Measurements from ENCODE around the gene PDLIM5. TPM values are rescaled to one million over a fixed set of nuclear protein-coding genes. Genes with fewer than 3 reads are reported as not detected.

Gene PDLIM5
- total RNA-seq, 4 donors from 2014 or later = 62.9 to 133 (median 110) TPM

- DNase-seq = no peak
- in situ Hi-C loops (cut with MboI; ENCODE audit: low pct_ligation_motif_present in 1 of 4, low pct_unique_long_range_greater_than_20kb in 1 of 4, low sequenced_read_pairs in 3 of 4) (no loop called here), intact Hi-C loops (cut with DNase I; ENCODE audit: low total_unique reads) (no loop called here)
- Histone ChIP-seq H3K27me3 (no peaks in the 10 kb centered on the region), H3K27ac (no peak overlapping the region), H3K36me3 (no peaks in the 10 kb centered on the region), H3K4me1 (no peaks in the 10 kb centered on the region), H3K9me3 (no peaks in the 10 kb centered on the region), H3K4me3 (no peak overlapping the region)
- TF ChIP-seq EP300 (IDR thresholded peaks at IDR 0.05; ENCODE audit: low read depth) (no peak), POLR2A (IDR thresholded peaks at IDR 0.05) (no peak), POLR2AphosphoS5 (IDR thresholded peaks at IDR 0.05) (no peak), CTCF (IDR thresholded peaks at IDR 0.05) (no peak)
These were observed 246.4 kb downstream of the PDLIM5 start for GRCh38 chr4:94698187-94698586.

- Histone ChIP-seq H3K4me3 (no peak overlapping the region), H3K36me3 (no peaks in the 10 kb centered on the region), H3K27ac (no peak overlapping the region), H3K4me1 (no peaks in the 10 kb centered on the region), H3K27me3 (no peaks in the 10 kb centered on the region), H3K9me3 (no peaks in the 10 kb centered on the region)
- TF ChIP-seq POLR2AphosphoS5 (IDR thresholded peaks at IDR 0.05) = no peak
- no peak for TF ChIP-seq POLR2A (IDR thresholded peaks at IDR 0.05)
- TF ChIP-seq CTCF (IDR thresholded peaks at IDR 0.05) = no peak
- TF ChIP-seq EP300 (IDR thresholded peaks at IDR 0.05; ENCODE audit: low read depth) = no peak
- DNase-seq = no peak
- in situ Hi-C loops (cut with MboI; ENCODE audit: low pct_ligation_motif_present in 1 of 4, low pct_unique_long_range_greater_than_20kb in 1 of 4, low sequenced_read_pairs in 3 of 4) (no loop called here), intact Hi-C loops (cut with DNase I; ENCODE audit: low total_unique reads) (no loop called here)
These were observed 248.6 kb downstream of the PDLIM5 start for GRCh38 chr4:94700298-94700697.

- intact Hi-C loops (cut with DNase I; ENCODE audit: low total_unique reads) = no loop called here
- no peaks in the 10 kb centered on the region for H3K27me3 ChIP-seq
- no peaks in the 10 kb centered on the region for H3K4me1 ChIP-seq
- H3K4me3 ChIP-seq = no peak overlapping the region
- TF ChIP-seq POLR2AphosphoS5 (IDR thresholded peaks at IDR 0.05) = no peak
- TF ChIP-seq POLR2A (IDR thresholded peaks at IDR 0.05) = no peak
- no peak for TF ChIP-seq CTCF (IDR thresholded peaks at IDR 0.05)
- TF ChIP-seq EP300 (IDR thresholded peaks at IDR 0.05; ENCODE audit: low read depth) = no peak
- in situ Hi-C loops (cut with MboI; ENCODE audit: low pct_ligation_motif_present in 1 of 4, low pct_unique_long_range_greater_than_20kb in 1 of 4, low sequenced_read_pairs in 3 of 4) = no loop called here
- WGBS, 2 donors (ENCODE audit: low coverage in 1 of 2) = 77 to 81% methylated on average over 6 to 8 of the region's 8 CpGs
- no peak overlapping the region for H3K27ac ChIP-seq
- no peaks in the 10 kb centered on the region for H3K36me3 ChIP-seq
- no peaks in the 10 kb centered on the region for H3K9me3 ChIP-seq
- DNase-seq = no peak
These were observed 250.0 kb downstream of the PDLIM5 start for GRCh38 chr4:94701631-94702300.

DNA sequence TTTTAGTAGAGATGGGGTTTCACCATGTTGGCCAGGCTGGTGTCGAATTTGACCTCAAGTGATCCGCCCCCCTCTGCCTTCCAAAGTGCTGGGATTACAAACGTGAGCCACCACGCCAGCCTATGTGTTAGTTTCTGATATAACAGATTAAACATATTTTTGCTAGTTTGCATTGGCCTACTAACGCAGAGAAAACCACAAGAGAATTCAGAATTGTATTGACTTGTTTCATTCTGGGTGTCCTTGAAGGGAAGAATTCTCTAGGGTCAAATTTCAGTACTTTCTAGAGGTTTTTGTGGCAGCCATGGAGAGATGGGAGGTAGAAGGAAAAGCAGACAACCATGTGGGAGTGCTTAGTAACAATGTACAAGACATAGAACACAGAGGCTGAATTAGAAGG lies 259.9 kb downstream of the PDLIM5 start:
- 79 to 100% methylated on average over 1 to 5 of the region's 5 CpGs for WGBS, 2 donors (ENCODE audit: low coverage in 1 of 2)

More for the DNA sequence above, 259.9 kb downstream of the PDLIM5 start:
- intact Hi-C loops (cut with DNase I; ENCODE audit: low total_unique reads) = no loop called here
- in situ Hi-C loops (cut with MboI; ENCODE audit: low pct_ligation_motif_present in 1 of 4, low pct_unique_long_range_greater_than_20kb in 1 of 4, low sequenced_read_pairs in 3 of 4) = no loop called here
- no peak for TF ChIP-seq POLR2A (IDR thresholded peaks at IDR 0.05)
- TF ChIP-seq EP300 (IDR thresholded peaks at IDR 0.05; ENCODE audit: low read depth) = no peak
- TF ChIP-seq CTCF (IDR thresholded peaks at IDR 0.05) = no peak
- TF ChIP-seq POLR2AphosphoS5 (IDR thresholded peaks at IDR 0.05) = no peak
- no peaks in the 10 kb centered on the region for H3K4me1 ChIP-seq
- H3K9me3 ChIP-seq = no peaks in the 10 kb centered on the region
- no peak for DNase-seq
- H3K27me3 ChIP-seq = no peaks in the 10 kb centered on the region
- no peak overlapping the region for H3K27ac ChIP-seq
- H3K36me3 ChIP-seq = no peaks in the 10 kb centered on the region
- no peak overlapping the region for H3K4me3 ChIP-seq

Data from transverse colon (tissue), 4 donors.